ENCODE results near the gene JARID2. TPM values are rescaled to one million over a fixed set of nuclear protein-coding genes. Genes with fewer than 3 reads are reported as not detected.

The JARID2 gene
- total RNA-seq, 1 experiment from 2014 or later: 180 TPM

GRCh38 chr6:15475261-15475660, 229.4 kb downstream of the JARID2 start:
- ChIA-PET CTCF (interaction anchor here (0.8 kb wide), 1 partner anchor 11 kb away, joined by 3 read pairs; no protein-coding TSS in a partner anchor), POLR2A (no interaction called here)
- TF ChIP-seq IRF2 (CRISPR knock-in tag; IDR thresholded peaks at IDR 0.05; ENCODE audit: borderline replicate concordance, low read depth) (no peak), ZNF317 (CRISPR knock-in tag; IDR thresholded peaks at IDR 0.05; ENCODE audit: borderline replicate concordance, low read depth) (no peak), ZNF671 (CRISPR knock-in tag; IDR thresholded peaks at IDR 0.05) (no peak)
- TF ChIP-seq, protein P1, sequence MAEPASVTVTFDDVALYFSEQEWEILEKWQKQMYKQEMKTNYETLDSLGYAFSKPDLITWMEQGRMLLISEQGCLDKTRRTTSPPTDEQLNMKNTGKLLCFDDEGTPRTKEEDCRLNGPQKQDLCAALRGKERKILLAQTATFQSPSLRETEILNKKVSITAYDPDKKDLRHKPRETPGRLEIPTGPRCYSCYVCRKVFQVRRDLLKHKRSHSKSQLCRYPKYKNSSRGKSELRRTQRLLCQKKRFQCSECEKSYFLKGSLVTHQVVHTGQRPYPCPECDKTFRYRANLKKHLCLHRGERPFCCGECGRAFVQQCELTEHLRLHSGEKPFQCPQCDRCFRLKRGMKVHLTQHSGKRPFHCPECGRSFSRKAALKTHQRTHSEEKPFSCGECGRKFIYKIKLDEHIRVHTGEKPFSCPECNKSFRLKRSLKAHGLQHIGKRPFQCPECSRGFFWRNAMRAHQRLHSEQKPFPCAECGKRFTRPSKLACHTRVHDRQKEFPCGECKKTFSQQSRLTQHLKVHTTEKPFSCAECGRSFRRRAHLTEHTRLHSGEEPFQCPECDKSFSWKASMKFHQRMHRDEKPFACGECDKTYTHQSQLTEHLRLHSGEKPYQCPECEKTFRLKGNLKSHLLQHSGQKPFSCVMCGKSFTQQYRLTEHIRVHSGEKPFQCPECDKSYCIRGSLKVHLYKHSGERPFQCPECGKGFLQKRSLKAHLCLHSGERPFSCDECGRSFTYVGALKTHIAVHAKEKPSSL (CRISPR knock-in tag; conservative IDR thresholded peaks at IDR 0.05): no peak
- Mint-ChIP-seq H3K36me3 (peaks cover 26% of the 10 kb centered on the region), H3K9me3 (no peaks in the 10 kb centered on the region), H3K4me3 (no peak overlapping the region), H3K27ac (peak overlapping the region; percentile 6; the same call in 1 of the 2 replicates), H3K27me3 (ENCODE audit: low read depth) (no peaks in the 10 kb centered on the region), H3K4me1 (peaks cover 78% of the 10 kb centered on the region)
- no peak for ATAC-seq
- DNase-seq (ENCODE audit: low spot score): no peak

DNA sequence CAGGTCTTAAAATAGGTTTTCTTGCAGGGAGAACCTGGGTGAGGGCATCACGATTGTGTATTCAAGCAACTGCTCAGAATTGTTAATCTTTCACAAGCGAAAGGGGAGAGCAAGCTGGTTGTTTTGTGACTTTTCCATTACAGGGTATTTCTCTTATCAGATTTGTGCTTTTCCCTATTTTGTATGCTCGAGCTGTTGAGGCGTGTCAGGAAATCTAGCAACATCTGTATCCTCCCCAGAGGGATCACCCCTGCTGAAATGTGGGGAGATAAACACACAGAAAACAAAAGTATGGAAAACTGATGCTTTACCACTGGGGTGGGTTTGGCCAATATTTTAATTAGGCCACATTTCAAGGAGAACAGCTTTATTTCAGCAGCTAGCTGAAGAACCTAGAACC, 230.0 kb downstream of the JARID2 start:
- TF ChIP-seq NFATC4 (CRISPR knock-in tag; IDR thresholded peaks at IDR 0.05) (no peak), E2F5 (CRISPR knock-in tag; IDR thresholded peaks at IDR 0.05) (no peak)
- ChIA-PET CTCF (interaction anchor here (0.8 to 1.0 kb wide), 2 partner anchors 12 to 1106 kb away, joined by 3 read pairs; no protein-coding TSS in a partner anchor), POLR2A (no interaction called here)
- Mint-ChIP-seq H3K4me1 (peaks cover 84% of the 10 kb centered on the region), H3K27ac (peak overlapping the region; percentile 6; the same call in 1 of the 2 replicates), H3K36me3 (peaks cover 26% of the 10 kb centered on the region), H3K27me3 (ENCODE audit: low read depth) (no peaks in the 10 kb centered on the region), H3K9me3 (no peaks in the 10 kb centered on the region), H3K4me3 (no peak overlapping the region)
- DNase-seq (ENCODE audit: low spot score) (no peak), ATAC-seq (no peak)

DNA sequence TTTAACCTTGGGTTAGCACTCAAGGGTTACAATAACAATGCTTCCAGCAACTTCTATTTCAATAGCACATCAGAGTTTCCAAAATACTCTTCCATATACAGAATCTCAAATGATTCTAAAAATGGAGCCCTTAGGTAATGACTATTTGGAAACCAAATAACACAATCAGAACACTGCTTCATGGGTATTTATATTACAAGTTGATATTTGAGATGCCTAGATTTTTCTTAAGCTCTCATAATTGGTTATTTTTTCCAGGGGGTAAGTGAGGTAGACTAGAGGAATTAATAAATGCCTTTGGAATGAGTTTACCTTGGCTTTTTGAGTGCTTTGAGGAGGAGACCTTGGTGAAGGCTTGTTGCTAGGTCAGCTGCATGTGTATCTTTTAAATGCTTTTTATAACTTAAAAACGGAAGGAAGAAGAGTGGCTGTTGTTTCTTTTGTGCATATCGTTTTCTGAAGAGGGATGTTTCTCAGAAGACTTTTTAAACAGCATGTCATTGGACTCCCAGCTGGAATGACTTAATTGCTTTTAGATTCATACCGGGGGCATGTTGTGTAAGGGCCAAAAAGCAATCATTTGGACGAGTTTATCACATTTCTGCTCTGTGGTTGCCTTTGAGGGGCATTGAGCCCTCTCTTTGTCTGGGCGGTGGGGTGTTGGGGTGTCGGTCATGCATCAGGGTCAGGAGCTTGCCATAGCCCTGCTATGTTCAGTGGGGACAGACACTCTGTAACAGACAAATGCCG, 230.9 kb downstream of the JARID2 start:
- Mint-ChIP-seq H3K27me3 (ENCODE audit: low read depth) (no peaks in the 10 kb centered on the region), H3K27ac (peak overlapping the region; percentile 46), H3K9me3 (no peaks in the 10 kb centered on the region), H3K4me1 (peaks cover 93% of the 10 kb centered on the region), H3K4me3 (no peak overlapping the region), H3K36me3 (peaks cover 26% of the 10 kb centered on the region)
- ChIA-PET CTCF (interaction anchor here (1.0 kb wide), 1 partner anchor 1107 kb away, joined by 3 read pairs; no protein-coding TSS in a partner anchor), POLR2A (interaction anchor here (0.5 to 0.6 kb wide), 2 partner anchors 9 to 214 kb away, joined by 3 read pairs; no protein-coding TSS in a partner anchor)
- ATAC-seq (no peak), DNase-seq (ENCODE audit: low spot score) (no peak)
- TF ChIP-seq ZNF232 (CRISPR knock-in tag; IDR thresholded peaks at IDR 0.05) (no peak), JAZF1 (CRISPR knock-in tag; IDR thresholded peaks at IDR 0.05) (no peak), SMAD4 (CRISPR knock-in tag; IDR thresholded peaks at IDR 0.05) (no peak), NFATC4 (CRISPR knock-in tag; IDR thresholded peaks at IDR 0.05) (no peak), ELF4 (CRISPR knock-in tag; IDR thresholded peaks at IDR 0.05; ENCODE audit: low read depth) (no peak), ZNF396 (CRISPR knock-in tag; IDR thresholded peaks at IDR 0.05; ENCODE audit: borderline replicate concordance) (no peak), NR2C2 (CRISPR knock-in tag; IDR thresholded peaks at IDR 0.05) (no peak), SP1 (CRISPR knock-in tag; conservative IDR thresholded peaks at IDR 0.05) (no peak), EMX1 (CRISPR knock-in tag; IDR thresholded peaks at IDR 0.05) (no peak), USF2 (CRISPR knock-in tag; IDR thresholded peaks at IDR 0.05) (no peak), CBFB (CRISPR knock-in tag; IDR thresholded peaks at IDR 0.05; ENCODE audit: low read depth) (no peak), ZMAT4 (CRISPR knock-in tag; IDR thresholded peaks at IDR 0.05) (no peak), NR1H2 (CRISPR knock-in tag; IDR thresholded peaks at IDR 0.05) (no peak), FOXP1 (CRISPR knock-in tag; IDR thresholded peaks at IDR 0.05; ENCODE audit: borderline replicate concordance) (no peak), ZNF671 (CRISPR knock-in tag; IDR thresholded peaks at IDR 0.05) (no peak), PRRX2 (CRISPR knock-in tag; IDR thresholded peaks at IDR 0.05) (no peak), PREB (CRISPR knock-in tag; IDR thresholded peaks at IDR 0.05; ENCODE audit: borderline replicate concordance) (no peak)
- TF ChIP-seq, protein P2, sequence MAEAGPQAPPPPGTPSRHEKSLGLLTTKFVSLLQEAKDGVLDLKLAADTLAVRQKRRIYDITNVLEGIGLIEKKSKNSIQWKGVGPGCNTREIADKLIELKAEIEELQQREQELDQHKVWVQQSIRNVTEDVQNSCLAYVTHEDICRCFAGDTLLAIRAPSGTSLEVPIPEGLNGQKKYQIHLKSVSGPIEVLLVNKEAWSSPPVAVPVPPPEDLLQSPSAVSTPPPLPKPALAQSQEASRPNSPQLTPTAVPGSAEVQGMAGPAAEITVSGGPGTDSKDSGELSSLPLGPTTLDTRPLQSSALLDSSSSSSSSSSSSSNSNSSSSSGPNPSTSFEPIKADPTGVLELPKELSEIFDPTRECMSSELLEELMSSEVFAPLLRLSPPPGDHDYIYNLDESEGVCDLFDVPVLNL (CRISPR knock-in tag; IDR thresholded peaks at IDR 0.05; ENCODE audit: borderline replicate concordance, low read depth): no peak

Data from WTC11 (cell line).